Naive thymus-derived CD8-positive, alpha-beta T cell (primary cell): Measurements from ENCODE around the gene CALHM3. TPM values are rescaled to one million over a fixed set of nuclear protein-coding genes. Genes with fewer than 3 reads are reported as not detected.
"Not testable (repeated sequence)": the region's sequence is repeated elsewhere in the genome, so short reads cannot be mapped to it uniquely, and the experiment has no call there.

Experiments used
- ATAC-seq, 2 donors: fragments of 150-1000 bp; cut with Tn5 transposase in 1 of 2; sonication (Bioruptor Pico), chemical (Tn5 transposase) in 1 of 2; 1 replicate in 1 of 2; 2 replicates in 1 of 2; pipeline ENCODE4 v1.10.0; 2021; ENCODE audit warnings: mild to moderate bottlenecking in 2 of 2, moderate library complexity in 2 of 2
- POLR2A ChIA-PET: fragments of 350-600 bp; sonication (Branson Sonifier 250); formaldehyde crosslinking; loops from one replicate; lab custom pipeline; 2021; ENCODE audit warnings: antibody characterized with exemption; lab: Charles Lee
- DNase-seq, 10 donors: peaks; one replicate each; pipeline versions ENCODE4 v3.0.0 to v3.0.0-alpha.2; 2020 to 2022
- H3K27ac Mint-ChIP-seq, 10 donors: one replicate each; pipeline ENCODE4 v1.8.0; 2020 to 2022; ENCODE audit warnings: mild to moderate bottlenecking in 10 of 10, mixed read lengths in 10 of 10, moderate library complexity in 4 of 10, inconsistent platforms in 1 of 10
- H3K27me3 Mint-ChIP-seq, 5 donors: one replicate each; pipeline ENCODE4 v1.8.0; 2021 to 2022; ENCODE audit warnings: mixed read lengths in 5 of 5
- H3K36me3 Mint-ChIP-seq, 3 donors: one replicate each; pipeline ENCODE4 v1.8.0; 2020 to 2022; ENCODE audit warnings: mixed read lengths in 3 of 3, mild to moderate bottlenecking in 2 of 3, inconsistent platforms in 1 of 3
- H3K4me1 Mint-ChIP-seq, 4 donors: one replicate each; pipeline ENCODE4 v1.8.0; 2021 to 2022; ENCODE audit warnings: mixed read lengths in 4 of 4
- H3K4me3 Mint-ChIP-seq, 10 donors: one replicate each; pipeline ENCODE4 v1.8.0; 2020 to 2022; ENCODE audit warnings: mild to moderate bottlenecking in 10 of 10, mixed read lengths in 10 of 10, moderate library complexity in 6 of 10, inconsistent platforms in 1 of 10
- H3K9me3 Mint-ChIP-seq, 9 donors: one replicate each; pipeline ENCODE4 v1.8.0; 2020 to 2022; ENCODE audit warnings: mixed read lengths in 9 of 9, mild to moderate bottlenecking in 3 of 9, inconsistent platforms in 1 of 9, moderate library complexity in 1 of 9
- polyA plus RNA-seq, 3 donors: library from polyadenylated mRNA; unstranded; fragments of 300-500 nt; fragmentation: Illumina TruSeq; gene quantifications; one replicate each; pipeline ENCODE4 v1.2.3, GENCODE V29; 2021
- total RNA-seq, 8 experiments: library from RNA in 2 of 8; stranded (reverse) in 2 of 8; gene quantifications; one replicate each; pipeline ENCODE4 v1.2.3 and lab custom pipeline; 2021 to 2026

Gene CALHM3
- total and polyA plus RNA-seq, 5 experiments from 2014 or later: not detected

DNA sequence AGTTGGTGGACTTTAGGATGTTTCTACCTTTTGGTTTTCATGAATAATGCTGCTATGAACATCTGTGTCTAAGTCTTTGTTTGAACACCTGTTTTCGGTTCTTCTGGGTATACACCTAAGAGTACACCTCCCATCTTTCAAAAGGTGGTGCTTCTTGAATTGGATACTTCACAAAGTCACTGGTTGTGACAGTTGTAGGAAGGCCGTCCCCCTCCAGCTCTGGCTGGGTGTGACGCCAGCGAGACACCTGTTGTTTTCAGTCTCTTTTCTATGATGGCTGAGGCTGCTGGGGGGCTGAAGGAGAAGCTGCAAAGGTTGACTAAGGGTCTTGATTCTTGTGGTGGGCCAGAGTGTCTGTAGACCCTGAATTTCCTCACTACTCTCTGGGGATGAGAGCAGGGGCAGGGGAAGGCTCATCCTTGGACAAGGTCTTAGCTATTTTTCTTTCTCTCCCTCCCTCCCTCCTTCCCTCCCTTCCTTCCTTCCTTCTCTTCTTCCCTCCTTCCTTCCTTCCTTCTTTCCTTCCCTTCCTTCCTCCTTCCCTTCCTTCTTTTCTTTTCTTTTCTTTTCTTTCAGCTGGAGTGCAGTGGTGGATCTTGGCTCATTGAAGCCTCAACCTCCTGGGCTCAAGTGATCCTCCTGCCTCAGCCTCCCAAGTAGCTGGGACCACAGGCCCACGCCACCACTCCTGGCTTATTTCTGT, 20.0 kb upstream of the CALHM3 start:
- peaks cover 2 to 7% (median 5%) of the 10 kb centered on the region in 4 donors for H3K4me1 Mint-ChIP-seq
- H3K4me3 Mint-ChIP-seq: no peak overlapping the region
- H3K27me3 Mint-ChIP-seq: peaks cover 15 to 55% (median 51%) of the 10 kb centered on the region in 5 donors
- no peaks in the 10 kb centered on the region for H3K36me3 Mint-ChIP-seq
- H3K27ac Mint-ChIP-seq: no peak overlapping the region
- no peaks in the 10 kb centered on the region for H3K9me3 Mint-ChIP-seq
- POLR2A ChIA-PET: interaction anchor here (0.6 kb wide), 1 partner anchor 146 kb away, joined by 3 read pairs; no protein-coding TSS in a partner anchor
- ATAC-seq: no peak
- DNase-seq: peak in 1 of 10 donors; percentile 27

DNA sequence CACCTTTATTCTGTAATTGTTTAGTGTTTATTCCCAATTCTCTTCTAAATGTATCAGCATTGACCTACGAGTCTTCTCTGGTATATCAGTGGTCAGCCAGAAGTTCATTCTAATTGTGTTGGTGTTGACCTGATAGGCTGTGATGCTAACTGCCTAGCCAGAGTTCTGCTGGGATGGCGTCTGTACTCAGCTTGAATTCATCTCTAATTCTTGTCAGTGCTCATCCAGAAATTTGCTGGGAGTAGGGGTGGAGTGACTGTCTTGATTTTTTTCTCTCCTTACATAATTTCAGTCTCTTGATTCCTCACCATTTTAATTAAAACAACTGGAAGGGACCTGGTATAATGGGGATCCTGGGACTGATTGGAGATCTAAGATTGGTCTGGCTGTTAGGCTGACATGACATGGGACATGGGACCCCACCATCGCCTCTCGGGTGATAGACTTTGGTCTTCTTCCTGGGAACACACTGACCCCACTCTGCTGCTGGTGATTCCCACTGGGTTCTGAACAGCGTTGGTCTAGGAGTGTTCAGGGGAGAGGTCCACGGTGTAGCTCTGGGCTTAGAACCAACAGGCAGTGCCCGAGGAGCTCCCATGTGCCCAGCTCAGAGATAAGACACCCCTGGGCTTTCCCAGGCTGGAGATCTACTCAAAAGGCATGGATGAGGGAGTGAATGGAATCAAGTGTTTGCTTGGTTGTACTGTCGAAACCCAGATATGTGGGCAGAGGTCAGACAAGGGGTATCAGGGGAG, 18.3 kb upstream of the CALHM3 start:
- ATAC-seq: no peak
- Mint-ChIP-seq H3K9me3 (no peaks in the 10 kb centered on the region), H3K4me1 (peaks cover 8 to 14% (median 9%) of the 10 kb centered on the region in 4 donors), H3K27me3 (peaks cover 13 to 63% (median 50%) of the 10 kb centered on the region in 5 donors), H3K4me3 (no peak overlapping the region), H3K27ac (no peak overlapping the region), H3K36me3 (no peaks in the 10 kb centered on the region)
- peak in 1 of 10 donors; percentile 21 for DNase-seq
- POLR2A ChIA-PET: no interaction called here

DNA sequence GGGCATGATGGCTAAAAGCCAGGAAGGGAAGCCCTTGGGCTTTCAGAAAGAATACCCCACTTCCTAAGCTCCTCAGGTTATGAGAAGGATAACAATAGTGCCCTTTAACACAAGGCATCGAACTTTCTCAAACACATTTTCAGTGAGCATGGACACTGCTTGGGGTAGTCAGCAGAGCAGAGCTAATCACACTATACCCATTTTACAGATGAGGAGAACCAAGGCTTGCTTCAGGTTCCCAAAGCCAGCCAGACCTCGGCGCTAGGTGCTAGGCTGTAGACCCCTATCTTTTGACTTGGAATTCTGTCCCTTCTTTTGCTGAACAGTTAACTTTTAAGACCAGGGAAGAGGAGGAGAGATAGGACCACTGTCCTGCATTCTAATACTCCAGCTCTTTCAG, 16.3 kb upstream of the CALHM3 start:
- peaks cover 11 to 26% (median 19%) of the 10 kb centered on the region in 4 donors for H3K4me1 Mint-ChIP-seq
- no peak for DNase-seq
- H3K9me3 Mint-ChIP-seq: no peaks in the 10 kb centered on the region
- H3K27me3 Mint-ChIP-seq: peaks cover 8 to 54% (median 38%) of the 10 kb centered on the region in 5 donors
- POLR2A ChIA-PET: no interaction called here
- H3K27ac Mint-ChIP-seq: no peak overlapping the region
- ATAC-seq: no peak
- H3K4me3 Mint-ChIP-seq: peak overlapping the region in 8 of 10 donors; percentile 33 to 70 (median 63)
- no peaks in the 10 kb centered on the region for H3K36me3 Mint-ChIP-seq

DNA sequence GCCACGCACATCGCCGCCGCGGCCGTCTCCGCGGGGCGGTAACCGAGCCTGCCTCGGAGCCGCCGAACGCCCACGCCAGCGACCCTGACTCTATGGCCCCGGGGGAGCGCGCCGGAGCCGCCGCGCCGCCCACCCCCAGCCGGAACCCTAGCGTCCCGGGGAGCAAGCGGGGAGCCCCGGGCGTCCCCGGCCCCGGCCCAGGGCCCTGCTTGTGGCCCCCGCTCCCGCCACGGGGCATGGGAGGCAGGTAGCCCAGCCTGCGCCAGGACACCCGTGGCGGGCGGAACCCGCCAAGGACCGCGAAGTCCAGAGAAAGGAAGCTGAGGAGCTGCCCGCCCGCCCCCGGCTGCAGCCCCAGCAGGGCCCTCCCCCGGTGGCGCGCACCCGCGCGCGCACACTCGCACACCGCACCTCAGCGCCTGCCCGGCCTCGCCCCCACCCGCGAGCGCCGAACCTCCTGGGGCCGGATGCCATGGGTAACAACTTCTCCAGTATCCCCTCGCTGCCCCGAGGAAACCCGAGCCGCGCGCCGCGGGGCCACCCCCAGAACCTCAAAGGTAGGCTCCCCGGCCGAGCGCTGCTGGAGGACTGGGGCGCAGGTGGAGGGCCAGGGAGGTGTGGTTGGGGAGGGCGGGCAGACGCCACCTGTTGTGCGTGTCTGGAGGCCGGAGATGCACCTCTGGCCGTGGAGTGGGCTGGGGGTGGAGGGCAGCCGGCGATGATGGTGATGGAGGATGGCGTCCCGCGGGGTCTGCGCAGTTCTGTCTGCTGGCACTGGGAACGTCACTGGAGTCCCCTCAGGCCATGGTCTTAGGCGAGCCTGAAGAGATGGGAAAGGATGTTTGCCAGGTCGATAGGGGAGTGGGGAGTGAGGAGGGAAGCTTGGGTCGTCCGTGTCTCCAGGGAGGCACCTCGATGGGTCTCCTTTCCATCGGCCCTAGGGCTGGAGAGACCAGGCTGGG, 15.2 kb upstream of the CALHM3 start:
- H3K9me3 Mint-ChIP-seq: no peaks in the 10 kb centered on the region
- H3K4me3 Mint-ChIP-seq: peak overlapping the region; percentile 52 to 85 (median 67)
- ATAC-seq (peak; percentile 45 to 49), DNase-seq (peak in 6 of 10 donors; percentile 12 to 43 (median 24))
- H3K36me3 Mint-ChIP-seq: no peaks in the 10 kb centered on the region
- H3K4me1 Mint-ChIP-seq: peaks cover 14 to 35% (median 22%) of the 10 kb centered on the region in 4 donors
- POLR2A ChIA-PET: no interaction called here
- H3K27me3 Mint-ChIP-seq: peaks cover 7 to 46% (median 30%) of the 10 kb centered on the region in 5 donors
- H3K27ac Mint-ChIP-seq: no peak overlapping the region

DNA sequence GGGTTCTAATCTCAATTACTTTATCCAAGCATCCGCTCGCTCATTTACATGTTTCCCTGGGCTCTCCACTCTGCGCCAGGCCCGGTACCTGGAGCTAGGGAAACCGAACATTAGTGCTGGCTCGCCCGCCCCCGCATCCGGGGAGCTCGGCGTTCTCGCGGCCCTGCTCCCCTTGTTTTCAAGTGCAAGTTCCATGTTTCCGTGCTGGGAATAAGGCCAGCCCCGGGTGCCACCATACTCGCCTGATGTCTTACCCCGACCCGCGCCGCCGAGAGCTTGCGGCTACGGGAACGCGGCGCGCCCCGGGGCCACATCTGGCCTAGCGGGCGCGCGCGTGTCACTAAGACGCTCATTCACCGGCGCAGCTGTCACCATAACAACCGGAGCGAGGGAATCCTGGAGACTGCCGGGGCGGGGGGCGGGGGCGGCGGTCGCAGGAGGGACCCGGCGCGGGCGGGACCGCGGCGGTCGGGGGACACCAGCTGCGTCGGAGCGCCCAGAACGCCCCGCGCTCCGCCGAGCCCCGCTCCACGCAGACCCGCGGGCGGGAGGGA, 14.4 kb upstream of the CALHM3 start, which contains the start of gene NEURL1:
Gene NEURL1, plus strand, starts transcription at position 344 of the 554 bp plus-strand sequence. CDS start 683 bp downstream, outside the sequence.
- H3K9me3 Mint-ChIP-seq: no peaks in the 10 kb centered on the region
- no peaks in the 10 kb centered on the region for H3K36me3 Mint-ChIP-seq
- peak in 4 of 10 donors; percentile 15 to 29 (median 18) for DNase-seq
- ATAC-seq: peak; percentile 23 to 28
- H3K4me1 Mint-ChIP-seq: peaks cover 14 to 35% (median 22%) of the 10 kb centered on the region in 4 donors
- peaks cover 7 to 46% (median 30%) of the 10 kb centered on the region in 5 donors for H3K27me3 Mint-ChIP-seq
- peak within 1 kb of the TSS; percentile 73 to 90 (median 81) for H3K4me3 Mint-ChIP-seq
- POLR2A ChIA-PET: interaction anchor here (0.6 kb wide), 2 partner anchors 41 to 659 kb away, joined by 3 to 5 read pairs; partner anchors contain the start of gene CALHM2
- H3K27ac Mint-ChIP-seq: peak within 1 kb of the TSS in 4 of 10 donors; percentile 12 to 82 (median 29)

DNA sequence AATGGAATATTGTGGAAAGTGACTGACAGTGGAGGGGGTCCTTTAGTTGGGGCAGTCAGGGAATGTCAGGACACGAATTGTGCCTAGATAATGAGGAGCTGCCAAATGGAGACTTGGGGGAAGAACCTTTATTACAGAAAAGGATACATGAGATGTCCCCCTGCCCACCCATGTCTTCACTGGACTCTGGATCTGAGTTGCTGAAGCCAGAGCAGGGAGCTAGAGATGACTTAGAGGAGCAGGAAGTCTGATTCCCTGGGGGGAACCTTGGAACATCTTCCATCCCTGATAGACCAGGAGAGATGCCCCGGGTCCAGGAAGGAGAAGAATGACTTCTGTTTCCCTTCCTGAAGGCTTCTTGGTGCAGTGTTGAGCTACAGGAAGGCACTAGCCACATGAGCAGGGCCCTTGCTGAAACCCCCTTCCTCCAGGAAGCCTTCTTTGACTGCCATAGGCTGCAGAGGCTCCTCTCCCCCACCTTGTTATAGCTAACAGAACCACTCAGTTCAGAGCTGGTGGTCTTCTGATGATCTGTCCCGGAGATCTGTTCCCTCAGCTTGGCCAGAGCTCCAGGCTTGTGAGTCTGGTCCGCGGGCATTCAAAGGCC, 13.7 kb upstream of the CALHM3 start:
- no peaks in the 10 kb centered on the region for H3K9me3 Mint-ChIP-seq
- POLR2A ChIA-PET: no interaction called here
- H3K4me1 Mint-ChIP-seq: peaks cover 14 to 35% (median 22%) of the 10 kb centered on the region in 4 donors
- H3K36me3 Mint-ChIP-seq: no peaks in the 10 kb centered on the region
- peaks cover 7 to 45% (median 29%) of the 10 kb centered on the region in 5 donors for H3K27me3 Mint-ChIP-seq
- ATAC-seq (no peak), DNase-seq (no peak)
- H3K4me3 Mint-ChIP-seq: peak overlapping the region; percentile 56 to 90 (median 81)
- peak overlapping the region in 2 of 10 donors; percentile 12 to 58 for H3K27ac Mint-ChIP-seq

DNA sequence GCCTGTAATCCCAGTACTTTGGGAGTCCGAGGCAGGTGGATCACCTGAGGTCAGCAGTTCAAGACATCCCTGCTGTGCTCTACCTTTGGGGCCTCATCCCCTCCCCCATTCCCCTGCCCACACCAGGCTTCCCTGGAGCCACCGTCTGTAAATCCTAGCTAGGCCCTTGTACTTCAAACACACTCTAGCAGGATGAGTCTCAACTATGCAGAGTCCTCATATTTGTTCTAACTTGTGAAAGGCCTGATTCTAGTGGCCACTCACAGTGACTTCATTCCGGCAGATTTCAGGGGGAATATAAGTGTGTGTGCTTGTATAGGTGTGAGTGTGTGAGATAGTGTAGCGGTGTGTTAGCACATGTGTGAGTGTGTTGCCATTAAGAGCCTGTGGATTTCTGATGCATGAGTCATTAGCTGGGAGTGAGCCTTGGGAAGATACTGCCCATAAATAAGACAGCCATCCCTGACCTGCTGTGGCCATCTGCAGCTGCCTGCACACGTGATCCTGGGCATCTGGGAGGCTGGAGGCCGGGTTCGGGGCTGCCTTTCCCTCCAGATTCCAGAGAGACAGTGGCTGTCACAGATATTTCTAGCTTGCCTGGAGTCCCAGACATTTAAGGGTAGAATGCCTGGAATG, 12.8 kb upstream of the CALHM3 start:
- Mint-ChIP-seq H3K27ac (peak overlapping the region in 5 of 10 donors; percentile 1 to 67 (median 17)), H3K9me3 (no peaks in the 10 kb centered on the region), H3K4me1 (peaks cover 14 to 35% (median 22%) of the 10 kb centered on the region in 4 donors), H3K4me3 (peak overlapping the region in 8 of 10 donors; percentile 11 to 85 (median 31)), H3K27me3 (peaks cover 7 to 37% (median 20%) of the 10 kb centered on the region in 5 donors), H3K36me3 (no peaks in the 10 kb centered on the region)
- POLR2A ChIA-PET: no interaction called here
- ATAC-seq: no peak
- DNase-seq: no peak

DNA sequence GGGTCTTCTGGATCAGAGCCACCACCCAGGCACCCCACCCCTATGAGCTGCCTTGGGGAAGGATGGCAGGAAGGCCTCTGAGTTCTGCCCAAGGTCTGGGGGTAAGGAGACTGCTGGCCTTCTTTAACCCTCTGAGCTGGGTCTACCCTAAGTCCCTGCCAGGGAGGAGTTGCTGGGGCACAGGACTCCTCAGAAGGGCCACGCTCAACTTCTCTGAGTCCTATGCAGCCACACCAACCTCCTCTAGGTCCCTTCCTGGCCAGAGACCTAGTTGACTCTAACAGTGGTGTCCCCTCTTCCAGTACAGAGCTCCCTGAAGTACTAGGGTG, 11.9 kb upstream of the CALHM3 start:
- no peaks in the 10 kb centered on the region for H3K9me3 Mint-ChIP-seq
- H3K27ac Mint-ChIP-seq: peak overlapping the region in 2 of 10 donors; percentile 11 to 15
- POLR2A ChIA-PET: no interaction called here
- H3K27me3 Mint-ChIP-seq: peaks cover 5 to 32% (median 16%) of the 10 kb centered on the region in 5 donors
- no peak for DNase-seq
- peaks cover 14 to 35% (median 23%) of the 10 kb centered on the region in 4 donors for H3K4me1 Mint-ChIP-seq
- peak; percentile 13 to 35 for ATAC-seq
- H3K36me3 Mint-ChIP-seq: no peaks in the 10 kb centered on the region
- H3K4me3 Mint-ChIP-seq: peak overlapping the region in 1 of 10 donors; percentile 10

DNA sequence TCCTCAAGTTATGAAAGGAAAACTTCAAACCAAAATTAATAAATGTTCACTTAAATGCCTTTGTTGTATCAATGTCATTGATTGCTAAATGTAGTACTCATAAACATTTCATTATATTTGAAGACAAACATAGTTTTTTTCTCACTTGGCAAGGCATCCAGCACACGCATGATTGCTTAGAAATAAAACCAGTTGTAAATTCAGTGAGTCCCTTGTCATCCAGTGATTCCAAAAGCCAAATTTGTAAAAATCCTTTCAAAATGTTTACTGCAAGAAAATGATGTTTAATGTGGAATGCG, 8.3 kb upstream of the CALHM3 start:
- Mint-ChIP-seq H3K4me1 (peaks cover 6 to 27% (median 13%) of the 10 kb centered on the region in 4 donors), H3K27ac (no peak overlapping the region), H3K27me3 (peaks cover 0 to 5% (median 0%) of the 10 kb centered on the region in 5 donors), H3K36me3 (no peaks in the 10 kb centered on the region), H3K9me3 (no peaks in the 10 kb centered on the region), H3K4me3 (no peak overlapping the region)
- no peak for DNase-seq
- ATAC-seq: no peak
- POLR2A ChIA-PET: no interaction called here

DNA sequence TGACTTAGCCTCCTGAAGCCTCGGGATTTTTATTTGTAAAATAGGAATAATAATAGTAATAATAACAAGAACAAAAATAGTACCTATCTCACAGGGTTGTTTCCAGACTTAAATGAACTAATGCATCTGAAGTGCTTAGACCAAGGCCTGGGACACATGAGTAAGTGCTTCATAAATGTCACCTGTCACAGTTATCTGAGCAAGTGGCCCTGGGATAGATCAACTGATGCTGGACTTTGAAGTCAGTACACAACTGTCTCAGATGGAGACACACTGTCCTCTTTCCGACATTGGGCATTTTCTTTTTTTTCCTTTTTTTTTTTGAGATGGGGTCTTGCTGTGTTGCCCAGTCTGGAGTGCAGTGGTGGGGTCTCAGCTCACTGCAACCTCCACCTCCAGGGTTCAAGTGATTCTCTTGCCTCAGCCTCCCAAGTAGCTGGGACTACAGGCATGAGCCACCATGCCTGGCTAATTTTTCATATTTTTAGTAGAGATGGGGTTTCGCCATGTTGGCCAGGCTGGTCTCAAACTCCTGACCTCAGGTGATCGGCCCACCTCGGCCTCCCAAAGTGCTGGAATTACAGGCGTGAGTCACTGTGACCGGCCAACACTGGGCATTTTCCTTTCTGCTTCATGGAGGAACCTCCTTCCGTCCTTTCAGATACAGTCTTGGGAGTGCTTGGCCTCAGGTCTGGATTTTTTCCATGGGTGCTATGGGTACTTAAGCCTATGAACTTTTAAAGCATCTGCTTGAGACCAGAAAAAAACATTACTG, 7.8 kb upstream of the CALHM3 start:
- H3K27ac Mint-ChIP-seq, H3K36me3 Mint-ChIP-seq, H3K27me3 Mint-ChIP-seq, ATAC-seq, H3K4me3 Mint-ChIP-seq, H3K9me3 Mint-ChIP-seq: not testable (repeated sequence)
- POLR2A ChIA-PET: interaction anchor here (1.1 kb wide), 1 partner anchor 192 kb away, joined by 3 read pairs; no protein-coding TSS in a partner anchor
- peaks cover 10 to 27% (median 15%) of the 10 kb centered on the region in 4 donors for H3K4me1 Mint-ChIP-seq
- DNase-seq: peak in 1 of 10 donors; percentile 4
